CD4-positive, alpha-beta T cell treated with Interleukin-1 beta for 1 hour (primary cell): ENCODE measurements around the gene ADORA1.

Source experiments
- DNase-seq, 2 donors: peaks; one replicate each; pipeline ENCODE4 v3.0.0-alpha.2; 2020 to 2022

The ADORA1 gene

GRCh38 chr1:203124011-203124410, 3.5 kb upstream of the ADORA1 start:
- DNase-seq = no peak

DNA sequence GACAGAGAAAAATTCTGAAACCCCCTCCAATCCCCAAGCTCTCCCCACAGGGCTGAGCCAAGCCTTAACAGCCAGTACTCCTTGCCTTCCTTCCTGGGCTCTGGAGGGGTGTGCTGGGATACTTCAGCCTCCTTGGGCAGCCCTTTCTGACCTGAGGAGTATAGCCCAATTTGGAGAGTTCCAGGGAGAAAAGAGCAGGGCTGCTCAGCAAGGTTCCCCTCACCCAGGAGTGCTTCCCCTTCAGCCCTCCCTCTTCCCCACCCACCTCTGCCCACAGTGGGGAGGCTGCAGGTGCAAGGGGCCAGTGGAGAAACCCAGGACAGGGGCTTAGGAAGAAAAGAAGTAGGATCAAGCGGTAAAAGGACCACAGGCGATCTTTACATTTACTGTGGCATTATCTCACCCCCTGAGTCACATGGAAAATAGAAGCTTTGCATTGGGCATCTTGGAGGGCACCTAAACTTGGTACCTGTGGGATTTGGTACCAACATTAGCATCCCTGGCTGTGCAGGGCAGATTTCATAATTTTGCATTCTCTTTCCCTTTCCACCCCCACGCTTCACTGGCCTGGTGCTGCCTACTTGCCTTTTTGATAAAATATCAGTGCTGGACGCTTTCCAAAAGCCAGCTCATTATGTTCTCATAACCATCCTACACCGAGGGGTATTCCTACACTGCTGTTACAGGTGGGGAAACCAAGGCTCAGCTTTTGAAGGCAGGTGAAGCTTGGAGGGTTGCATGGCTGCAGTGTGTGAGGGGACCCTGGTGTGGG, 2.8 kb upstream of the ADORA1 start:
- DNase-seq = no peak

- DNase-seq = no peak
Measured at GRCh38 chr1:203126151-203126865, 1.2 kb upstream of the ADORA1 start.

GRCh38 chr1:203126866-203127665, 460 bp upstream of the ADORA1 start:
- DNase-seq = no peak

DNA sequence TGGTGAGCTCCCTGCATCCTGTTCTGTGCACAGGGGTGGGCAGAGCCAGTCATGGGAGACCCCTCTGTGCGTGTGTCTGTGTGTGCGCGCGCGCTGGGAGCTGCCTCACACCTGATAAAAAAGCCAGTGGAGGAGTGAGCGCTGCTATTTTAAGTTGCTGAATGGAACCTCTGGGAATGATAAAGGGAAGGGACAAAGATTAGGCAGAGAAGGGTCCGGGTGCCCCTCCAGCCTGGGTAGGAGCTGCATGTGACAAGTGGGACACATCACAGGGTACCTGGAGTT, 847 bp downstream of the ADORA1 start:
- no peak for DNase-seq

GRCh38 chr1:203128716-203129500, 1.4 kb downstream of the ADORA1 start:
- no peak for DNase-seq

- DNase-seq = no peak
Measured at GRCh38 chr1:203129501-203130231, 2.1 kb downstream of the ADORA1 start.

- DNase-seq = no peak
Measured at GRCh38 chr1:203130358-203130985, 2.9 kb downstream of the ADORA1 start.

DNA sequence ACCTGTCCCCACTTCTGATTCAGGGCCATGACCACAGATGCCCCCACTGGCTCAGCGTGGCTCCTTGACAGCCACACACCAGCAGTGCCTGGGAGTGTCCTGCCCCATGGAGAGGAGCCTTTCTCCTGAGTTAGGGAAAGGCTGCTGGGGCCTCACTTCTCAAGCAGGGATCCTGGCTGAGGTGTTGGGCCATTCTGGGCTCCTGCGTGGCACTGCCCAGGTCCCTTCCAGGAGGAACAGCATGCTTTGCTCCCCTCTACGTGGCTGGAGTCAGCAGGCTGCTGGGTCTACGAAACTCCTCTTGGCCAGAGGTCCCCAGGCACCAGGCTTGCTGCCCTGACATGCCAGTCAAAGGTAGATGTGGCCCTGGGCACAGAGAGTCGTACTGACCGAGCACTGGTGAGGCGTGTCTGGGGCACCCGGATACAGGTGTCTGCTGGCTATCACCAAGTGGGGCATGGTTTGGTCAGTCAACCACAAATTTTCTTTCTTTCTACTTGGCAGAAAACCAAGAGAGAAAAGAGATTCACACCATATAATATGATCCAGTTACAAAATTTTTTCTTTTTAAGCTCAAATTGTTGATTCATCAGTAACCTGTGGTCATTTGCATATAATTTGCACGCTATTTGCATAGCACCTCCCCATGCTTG, 4.1 kb downstream of the ADORA1 start:
- DNase-seq = no peak

GRCh38 chr1:203133970-203134725, 6.6 kb downstream of the ADORA1 start:
- no peak for DNase-seq

GRCh38 chr1:203135636-203136305, 8.2 kb downstream of the ADORA1 start:
- DNase-seq = peak in 1 of 2 donors; percentile 16

DNA sequence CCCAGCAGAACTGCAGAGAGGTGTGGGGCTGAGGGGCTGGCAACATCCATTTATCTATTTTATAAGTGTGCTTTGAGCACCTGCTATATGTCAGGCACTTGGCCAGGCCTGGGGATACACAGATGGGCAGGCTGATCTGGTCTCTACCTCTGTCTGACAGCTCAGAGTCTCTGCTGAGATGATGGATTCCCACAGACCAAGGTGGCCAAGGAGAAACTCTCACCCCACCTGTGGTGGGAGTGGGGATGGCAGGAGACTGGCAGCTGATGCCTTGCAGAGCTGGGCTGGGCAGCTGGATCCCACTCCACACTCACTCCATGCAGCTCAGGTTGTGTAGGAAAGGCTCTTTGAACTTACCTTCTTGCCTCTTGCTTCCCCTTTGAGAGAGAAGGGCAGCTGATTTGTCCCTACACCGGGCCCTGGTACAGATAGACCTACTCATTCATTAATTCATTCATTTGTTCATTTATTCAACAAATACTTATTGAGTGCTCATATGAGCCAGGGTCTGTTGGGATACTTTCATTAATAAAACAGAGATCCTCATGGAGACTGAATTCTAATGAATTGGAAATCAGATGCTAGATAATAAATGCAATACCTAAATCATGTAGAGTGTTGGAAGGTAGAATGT, 9.0 kb downstream of the ADORA1 start:
- no peak for DNase-seq

GRCh38 chr1:203137324-203137723, 9.8 kb downstream of the ADORA1 start:
- no peak for DNase-seq

DNA sequence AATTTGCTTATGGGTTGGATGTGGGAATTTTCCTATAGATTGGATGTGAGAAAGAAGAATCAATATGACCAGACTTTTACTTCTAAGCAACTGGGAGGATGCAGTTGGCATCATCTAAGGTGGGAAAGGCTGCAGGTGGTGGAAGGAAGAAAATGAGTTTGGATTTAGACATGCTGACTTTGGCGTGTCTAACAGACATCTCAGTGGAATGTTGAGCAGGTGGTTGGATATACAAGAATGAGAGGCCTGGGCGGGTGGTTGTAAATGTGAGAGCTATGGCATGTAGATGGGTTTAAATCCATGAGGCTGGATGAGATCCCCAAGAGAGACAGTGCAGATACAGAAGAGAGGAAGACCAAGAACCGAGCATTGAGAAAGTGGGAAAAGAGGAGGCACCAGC, 10.5 kb downstream of the ADORA1 start:
- DNase-seq = no peak

GRCh38 chr1:203139976-203140475, 12.5 kb downstream of the ADORA1 start:
- no peak for DNase-seq

- no peak for DNase-seq
Measured at GRCh38 chr1:203140743-203141520, 13.4 kb downstream of the ADORA1 start.

DNA sequence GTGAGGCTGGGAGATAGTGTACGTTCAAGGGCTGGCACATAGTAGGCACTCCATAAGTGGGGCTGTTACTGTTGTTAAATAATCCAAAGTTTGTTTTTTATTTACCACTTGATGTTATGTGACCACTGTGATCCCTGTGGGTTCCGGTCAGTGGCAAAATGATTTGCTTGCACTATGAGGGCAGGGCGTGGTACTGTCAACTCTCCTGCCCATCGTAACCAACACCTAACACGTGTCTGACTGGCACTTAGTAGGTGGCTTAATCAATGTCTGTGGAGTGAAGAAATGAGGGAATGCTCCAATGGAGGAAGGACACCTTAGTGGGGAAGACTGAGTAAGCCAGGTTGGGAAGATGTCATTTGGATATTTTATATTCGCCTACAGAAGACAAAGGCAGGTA, 14.6 kb downstream of the ADORA1 start:
- no peak for DNase-seq

DNA sequence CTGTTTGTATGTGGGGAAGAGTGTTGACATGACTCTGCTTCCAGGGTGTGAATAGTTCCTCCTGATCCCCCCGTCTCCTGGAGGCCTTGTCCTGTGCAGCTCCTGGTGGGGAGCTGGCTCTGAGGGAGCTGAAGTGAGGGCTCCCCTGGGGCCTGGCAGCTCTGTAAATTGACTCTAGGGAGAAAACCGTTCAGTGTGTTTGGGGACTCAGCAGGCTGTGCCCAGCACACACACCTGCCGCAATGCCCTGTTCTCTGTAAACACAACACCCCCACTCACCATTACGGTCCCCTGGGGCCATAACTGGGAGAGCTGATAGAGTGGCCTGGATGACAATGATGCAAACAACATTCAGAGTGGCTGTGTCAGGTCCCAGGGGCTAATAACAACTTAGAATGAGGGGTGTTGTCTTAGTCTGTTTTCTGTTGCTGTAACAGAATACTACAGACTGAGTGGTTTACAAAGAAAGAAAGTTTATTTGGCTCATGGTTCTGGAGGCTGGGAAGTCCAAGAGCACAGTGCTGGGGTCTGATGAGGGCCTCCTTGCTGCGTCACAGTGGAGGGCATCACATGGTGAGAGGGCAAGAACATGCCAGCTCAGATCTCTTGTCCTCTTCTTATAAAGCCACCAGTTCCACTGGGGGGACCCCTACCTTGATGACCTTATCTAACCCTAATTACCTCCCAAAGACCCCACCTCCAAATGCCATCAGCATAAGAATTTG, 15.3 kb downstream of the ADORA1 start:
- no peak for DNase-seq
